GM23248 (cell line): ENCODE data around the gene TARBP2.

Experiments
- EZH2 ChIP-seq: fragments of 200-600 bp; sonication (generic); IDR thresholded peaks from 2 replicates; pipeline ENCODE4 v1.6.1; 2018; ENCODE audit warnings: antibody characterized with exemption, mild to moderate bottlenecking; ENCODE audit not compliant: insufficient read depth, poor library complexity, severe bottlenecking
- EZH2phosphoT487 ChIP-seq: fragments of 200-600 bp; sonication (generic); IDR thresholded peaks from 2 replicates; pipeline ENCODE4 v1.6.1; 2018; ENCODE audit warnings: antibody characterized with exemption, moderate library complexity, mild to moderate bottlenecking, low read depth; ENCODE audit not compliant: insufficient read depth

DNA sequence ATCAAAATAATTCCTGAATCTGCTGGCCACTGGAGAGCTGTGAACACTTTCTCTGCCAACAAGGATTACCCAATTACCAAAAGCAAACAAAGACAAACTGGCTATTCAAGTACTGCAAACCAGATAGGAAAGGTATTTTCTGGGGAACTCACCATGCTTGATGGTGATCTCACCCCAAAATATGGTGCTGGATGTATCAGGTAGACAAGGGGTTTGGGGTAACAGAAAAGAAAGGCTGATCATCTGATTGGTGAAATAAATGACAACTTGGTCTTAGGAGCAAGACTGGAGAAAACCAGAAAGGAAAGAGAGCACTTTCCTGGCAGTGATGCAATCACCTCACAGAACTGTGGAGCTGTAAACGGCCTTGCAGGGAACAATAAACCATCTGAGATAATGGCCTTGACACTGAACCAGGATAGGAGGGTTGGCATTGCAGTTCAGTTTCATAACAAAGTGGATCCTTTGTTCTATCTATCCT, 37.2 kb downstream of the TARBP2 start:
- TF ChIP-seq EZH2 (no peak), EZH2phosphoT487 (no peak)
